NAMALWA (cell line): ENCODE measurements around the gene ATXN1.

Experiments used
- DNase-seq: peaks from one replicate; pipeline ENCODE4 v3.0.0-alpha.2; 2015; ENCODE audit warnings: low spot score

Gene ATXN1

GRCh38 chr6:16533210-16533609 lies 228.1 kb downstream of the ATXN1 start:
- DNase-seq = no peak

GRCh38 chr6:16527691-16528090 lies 233.6 kb downstream of the ATXN1 start:
- DNase-seq = no peak

GRCh38 chr6:16524380-16524707 lies 236.9 kb downstream of the ATXN1 start:
- DNase-seq = no peak

DNA sequence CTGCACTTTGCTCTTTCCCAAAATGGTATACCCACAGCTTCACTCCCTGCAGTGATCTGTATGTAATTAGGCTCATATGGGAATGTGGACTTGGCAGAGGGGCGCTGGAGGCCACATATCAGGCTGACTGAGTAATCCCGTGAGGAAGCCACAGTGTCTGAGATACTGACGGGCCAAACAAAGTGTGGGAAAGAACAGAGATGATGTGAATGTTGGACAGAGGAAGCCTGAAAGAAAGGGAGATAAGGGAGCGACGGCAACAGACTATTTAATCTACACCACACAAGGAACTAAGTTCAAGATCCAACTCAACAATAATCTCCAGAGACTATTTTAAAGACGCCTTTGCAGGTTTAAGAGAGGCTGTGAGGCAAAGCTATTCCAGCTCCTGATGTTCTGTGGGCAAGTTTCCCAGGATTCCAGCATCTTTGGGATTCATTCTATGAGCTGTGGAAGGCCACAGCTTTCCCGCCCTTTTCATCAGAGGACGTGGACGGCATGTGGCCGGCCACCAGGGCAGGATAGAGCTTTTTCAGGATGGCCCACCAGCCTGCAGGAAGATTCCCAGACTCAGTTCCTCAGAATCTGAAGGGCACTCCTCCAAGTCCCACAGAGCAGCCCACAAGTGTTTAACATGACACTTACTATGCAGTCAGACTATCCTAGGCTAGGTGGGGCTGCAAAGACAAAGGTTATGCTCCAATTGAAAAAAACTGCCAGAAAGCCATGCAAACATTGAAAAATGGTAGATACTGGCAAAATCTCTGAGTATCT lies 237.5 kb downstream of the ATXN1 start:
- no peak for DNase-seq

GRCh38 chr6:16522937-16523336 lies 238.3 kb downstream of the ATXN1 start:
- no peak for DNase-seq

GRCh38 chr6:16521528-16521927 lies 239.7 kb downstream of the ATXN1 start:
- DNase-seq = peak; percentile 77

GRCh38 chr6:16519265-16520242 lies 241.7 kb downstream of the ATXN1 start:
- DNase-seq = no peak

GRCh38 chr6:16518265-16518664 lies 243.0 kb downstream of the ATXN1 start:
- peak; percentile 21 for DNase-seq

DNA sequence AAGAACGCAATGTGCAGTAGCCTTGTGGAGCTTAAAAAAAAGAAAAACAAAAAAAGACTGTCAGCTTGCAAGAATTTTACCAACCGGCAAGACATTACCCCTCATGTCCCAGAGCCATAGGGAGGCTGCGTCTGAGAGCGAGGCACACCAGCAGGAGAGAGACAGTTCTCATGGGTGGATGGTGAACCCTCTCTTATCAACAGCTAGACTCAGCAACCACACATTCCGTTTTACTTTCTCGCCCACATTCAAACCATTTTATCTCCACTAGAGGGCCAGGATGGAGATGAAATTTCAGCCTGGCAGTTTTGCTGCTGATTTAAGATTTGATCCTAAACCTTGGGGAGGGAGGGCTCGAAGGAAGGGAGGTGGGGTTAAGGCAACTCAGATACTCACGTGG lies 247.0 kb downstream of the ATXN1 start:
- peak; percentile 68 for DNase-seq

- no peak for DNase-seq
These were observed 248.5 kb downstream of the ATXN1 start for GRCh38 chr6:16512544-16513290.

DNA sequence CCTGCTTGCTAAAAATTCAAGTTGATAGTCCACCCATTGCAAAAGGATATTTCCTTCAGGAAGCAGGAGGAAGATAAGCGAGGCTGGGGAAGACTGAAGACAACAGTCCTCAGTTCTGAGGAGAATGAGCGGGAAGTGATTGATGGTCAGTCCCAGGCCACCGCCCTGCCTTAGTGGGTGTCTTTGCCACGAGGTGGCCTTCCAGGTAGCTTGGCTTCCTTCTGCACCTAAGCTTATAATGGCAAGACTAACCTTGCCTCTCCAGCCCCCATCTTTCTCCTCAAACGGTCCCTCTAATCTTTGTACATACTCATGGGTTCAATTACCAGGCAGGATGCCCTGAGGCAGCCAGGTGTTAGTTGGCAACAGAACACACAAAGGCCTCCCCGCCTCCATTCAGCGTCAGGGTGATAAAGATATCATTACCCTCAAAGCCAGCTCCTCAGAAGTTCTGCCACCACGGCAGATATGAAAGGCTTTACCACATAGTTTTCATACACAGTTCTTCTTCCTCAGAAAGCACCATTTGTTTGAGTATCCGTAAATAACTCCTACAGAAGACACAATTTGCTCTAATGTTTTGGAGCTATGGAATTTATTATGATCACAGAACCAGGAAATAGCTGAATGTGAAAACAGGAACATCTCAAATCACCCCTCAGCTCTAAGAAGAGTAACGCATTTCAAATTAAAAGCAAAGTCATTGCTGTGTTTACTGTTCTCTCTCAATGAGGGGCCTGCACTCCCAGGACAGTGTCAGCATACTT lies 249.4 kb downstream of the ATXN1 start:
- DNase-seq = peak; percentile 32

GRCh38 chr6:16511040-16511660 lies 250.1 kb downstream of the ATXN1 start:
- DNase-seq = peak; percentile 47

DNA sequence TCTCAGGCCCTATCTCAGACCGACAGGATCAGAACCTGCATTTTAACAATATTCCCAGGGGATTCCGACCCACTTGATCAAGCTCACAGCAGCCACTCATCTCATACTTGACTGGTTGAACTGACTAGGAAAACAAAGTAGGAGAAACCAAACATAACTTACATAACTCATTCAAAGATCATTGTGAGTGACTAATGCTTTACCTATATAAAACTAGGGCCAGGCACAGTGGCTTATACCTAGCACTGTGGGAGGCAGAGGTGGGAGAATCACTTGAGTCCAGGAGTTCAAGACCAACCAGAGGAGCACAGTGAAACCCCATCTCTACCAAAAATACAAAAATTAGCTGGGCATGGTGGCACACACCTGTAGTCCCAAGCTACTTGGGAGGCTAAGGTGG lies 251.0 kb downstream of the ATXN1 start:
- no peak for DNase-seq

GRCh38 chr6:16508959-16509358 lies 252.3 kb downstream of the ATXN1 start:
- no peak for DNase-seq

- DNase-seq = no peak
These were observed 255.4 kb downstream of the ATXN1 start for GRCh38 chr6:16505711-16506357.

DNA sequence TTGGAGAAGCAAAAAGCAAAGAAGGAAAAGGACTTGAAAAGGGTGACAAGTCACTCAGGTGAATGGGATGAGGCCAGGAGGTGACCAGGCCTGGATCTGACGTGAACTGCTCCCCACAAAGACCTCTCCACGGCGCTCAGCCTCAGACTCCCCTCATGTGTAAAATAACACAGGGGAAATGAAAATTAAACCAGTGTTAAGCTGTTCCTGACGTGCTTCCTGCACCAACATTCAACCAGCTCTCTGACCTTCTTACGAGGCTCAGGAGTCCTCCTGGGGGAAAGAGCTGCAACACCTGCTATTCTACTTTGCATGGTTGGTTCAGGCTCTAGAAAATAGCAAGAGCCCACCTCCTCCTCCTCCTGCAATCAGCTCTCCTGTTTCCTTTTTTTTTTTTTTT lies 256.7 kb downstream of the ATXN1 start:
- DNase-seq = peak; percentile 43

DNA sequence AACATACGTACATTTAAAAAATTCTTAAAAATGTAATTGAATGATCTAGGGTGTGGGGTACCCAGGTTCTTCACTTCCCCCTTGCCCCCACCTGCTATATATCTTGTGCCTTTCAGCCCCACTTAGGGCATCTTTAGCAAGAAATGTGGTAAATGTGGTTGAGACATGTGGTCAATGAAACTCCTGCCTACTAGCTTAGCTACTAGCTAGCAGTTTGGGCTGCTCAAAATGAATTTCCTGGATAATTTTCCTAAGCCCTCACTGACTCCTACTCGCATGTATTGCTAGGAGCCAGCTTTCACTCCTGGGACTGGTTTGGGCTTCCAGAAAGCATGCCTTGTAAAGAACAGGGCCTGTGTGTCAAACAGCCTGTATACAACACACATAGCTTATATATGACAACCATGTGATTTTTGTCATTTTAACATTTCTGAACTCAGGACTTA lies 257.3 kb downstream of the ATXN1 start:
- peak; percentile 59 for DNase-seq

DNA sequence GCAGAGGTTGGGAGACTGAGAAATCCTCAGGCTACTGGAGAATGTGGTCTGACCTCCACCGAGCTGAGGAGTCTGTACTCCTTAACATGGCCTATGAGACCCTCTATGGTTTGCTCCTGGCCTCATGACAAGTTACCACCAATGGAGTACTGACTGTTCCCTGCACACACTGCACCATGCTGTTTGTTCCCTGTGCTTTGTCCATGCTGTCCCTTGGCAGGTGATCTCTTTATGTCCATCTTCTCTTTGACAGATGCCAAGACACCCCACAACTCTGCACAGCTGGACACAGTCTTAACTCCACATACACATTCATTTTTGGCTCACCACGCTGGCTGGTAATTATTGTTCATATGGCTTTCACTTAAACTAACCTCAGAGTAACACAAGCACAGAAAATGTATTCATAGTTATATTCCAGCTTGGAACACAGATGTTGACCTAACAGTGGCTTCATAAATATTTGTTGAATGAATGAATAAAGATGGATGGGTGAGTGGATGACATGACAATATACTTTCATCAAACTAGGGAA lies 258.0 kb downstream of the ATXN1 start:
- DNase-seq = no peak

DNA sequence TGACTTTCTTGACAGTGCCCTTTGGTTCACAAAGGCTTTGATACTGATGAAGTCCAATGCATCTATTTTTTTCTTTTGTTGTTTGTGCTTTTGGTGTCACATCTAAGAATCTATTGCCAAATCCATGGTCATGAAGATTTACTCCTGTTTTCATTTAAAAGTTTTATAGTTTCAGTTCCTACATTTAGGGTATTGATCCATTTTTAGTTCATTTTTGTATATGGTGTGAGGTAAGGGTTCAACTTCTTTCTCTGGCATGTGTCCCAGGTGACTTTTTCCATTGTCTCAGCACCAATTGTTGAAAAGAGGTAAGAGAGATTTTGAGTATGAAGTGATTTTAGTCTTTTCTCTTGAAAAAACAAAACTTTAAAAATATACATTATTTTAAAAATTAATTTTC lies 262.3 kb downstream of the ATXN1 start:
- no peak for DNase-seq

GRCh38 chr6:16498237-16498636 lies 263.0 kb downstream of the ATXN1 start:
- no peak for DNase-seq
